Right lobe of liver (tissue), 6 donors: Measurements from ENCODE around the gene TAS2R46. TPM values are rescaled to one million over a fixed set of nuclear protein-coding genes. Genes with fewer than 3 reads are reported as not detected.

Experiments used
- ATAC-seq, 4 donors: fragments of 200-7000 bp; cut with Tn5 transposase; one replicate each; pipeline ENCODE4 v1.9.1; 2020; ENCODE audit warnings: mild to moderate bottlenecking in 4 of 4, moderate library complexity in 4 of 4
- DNase-seq, 3 donors: peaks; one replicate each; pipeline ENCODE4 v3.0.0-alpha.2; 2020
- H3K27ac ChIP-seq, 3 donors: fragments of 200-600 bp; one replicate each; pipeline ENCODE4 v1.8.0; 2022
- H3K27me3 ChIP-seq, 2 donors: fragments of 200-600 bp; one replicate each; pipeline ENCODE4 v1.8.0; 2022
- H3K36me3 ChIP-seq, 4 donors: fragments of 200-600 bp; sonication (generic) in 1 of 4; one replicate each; pipeline versions ENCODE4 v1.5.1 to v1.8.0; 2017 to 2022; ENCODE audit warnings: control low read depth in 1 of 4
- H3K4me1 ChIP-seq, 4 donors: fragments of 200-600 bp; sonication (generic) in 1 of 4; one replicate each; pipeline versions ENCODE4 v1.5.1 to v1.8.0; 2017 to 2022; ENCODE audit warnings: control low read depth in 1 of 4
- H3K4me3 ChIP-seq, 3 donors: fragments of 200-600 bp; one replicate each; pipeline ENCODE4 v1.8.0; 2022
- H3K9me3 ChIP-seq, 4 donors: fragments of 200-600 bp; sonication (generic) in 1 of 4; one replicate each; pipeline versions ENCODE4 v1.5.1 to v1.8.0; 2017 to 2022; ENCODE audit warnings: control low read depth in 1 of 4
- CTCF ChIP-seq, 4 donors: fragments of 200-600 bp in 3 of 4; fragments of 450-650 bp in 1 of 4; IDR thresholded peaks; one replicate each; pipeline versions ENCODE4 v1.5.1 to v1.8.0; 2016 to 2022; ENCODE audit warnings: antibody characterized with exemption in 4 of 4, mild to moderate bottlenecking in 2 of 4
- POLR2A ChIP-seq: fragments of 450-650 bp; IDR thresholded peaks from one replicate; pipeline ENCODE4 v1.6.1; 2017; ENCODE audit warnings: antibody characterized with exemption, mild to moderate bottlenecking
- WGBS: methylation state at CpG from one replicate; pipeline ENCODE4 v1.1.6; 2018; ENCODE audit warnings: low coverage, low lambda C conversion rate; ENCODE audit not compliant: insufficient coverage; ENCODE audit errors: missing lambda C conversion rate; 5-methylcytosine and 5-hydroxymethylcytosine counted together
- intact Hi-C, 2 donors: fragments of 100-400 bp; cut with DNase I; formaldehyde crosslinking; loops; one replicate each; pipeline versions ENCODE4 v1.11.2 to v1.14.1; 2022
- total RNA-seq, 6 experiments: library from RNA; depleted of rRNA in 2 of 6; stranded (reverse); fragments of >200 nt in 2 of 6; fragmentation: NEBNext Ultra II Directional in 3 of 6; extraction: Animal tissue kit (Norgen Biotek cat#: 25700) in 3 of 6; gene quantifications; one replicate each; pipeline versions ENCODE4 v1.1.0 to v1.2.4, GENCODE V29; 2016 to 2023
- donor health status: DM: no; HTN: yes; CAD: no.
- donor health status: DM: no; HTN: no; CAD: no.
- donor health status: DM: no; HTN: no; CAD: no.
- donor health status: DM: no; HTN: yes; CAD: no.
- donor health status: DM: no; HTN: yes; CAD: no.

Gene TAS2R46
- total RNA-seq, 6 experiments from 2014 or later: 0.51 to 2.6 (median 0.88) TPM

GRCh38 chr12:11069854-11070365 lies 7.8 kb upstream of the TAS2R46 start:
- intact Hi-C loops: no loop called here
- no peaks in the 10 kb centered on the region for H3K9me3 ChIP-seq
- no peak for DNase-seq
- 82% methylated on average over 5 of the region's 5 CpGs for WGBS
- H3K4me3 ChIP-seq: no peak overlapping the region
- no peak overlapping the region for H3K27ac ChIP-seq
- no peaks in the 10 kb centered on the region for H3K36me3 ChIP-seq
- ATAC-seq: no peak
- H3K27me3 ChIP-seq: no peaks in the 10 kb centered on the region
- peaks cover 0 to 8% (median 0%) of the 10 kb centered on the region in 4 donors for H3K4me1 ChIP-seq
- TF ChIP-seq CTCF (IDR thresholded peaks at IDR 0.05) (no peak), POLR2A (no peak)

- TF ChIP-seq CTCF (IDR thresholded peaks at IDR 0.05) (no peak), POLR2A (no peak)
- intact Hi-C loops: no loop called here
- Histone ChIP-seq H3K36me3 (no peaks in the 10 kb centered on the region), H3K4me1 (peaks cover 0 to 8% (median 0%) of the 10 kb centered on the region in 4 donors), H3K27me3 (no peaks in the 10 kb centered on the region), H3K9me3 (no peaks in the 10 kb centered on the region), H3K4me3 (no peak overlapping the region), H3K27ac (no peak overlapping the region)
- peak; percentile 15 to 64 (median 33) for DNase-seq
- ATAC-seq: peak; percentile 62 to 80 (median 77)
- WGBS: 39% methylated on average over 2 of the region's 2 CpGs
Observed at GRCh38 chr12:11067514-11067913, 5.4 kb upstream of the TAS2R46 start.

- intact Hi-C loops: no loop called here
- TF ChIP-seq CTCF (IDR thresholded peaks at IDR 0.05) (no peak), POLR2A (no peak)
- DNase-seq (no peak), ATAC-seq (no peak)
- no peaks in the 10 kb centered on the region for H3K4me1 ChIP-seq
- no peaks in the 10 kb centered on the region for H3K36me3 ChIP-seq
- H3K27ac ChIP-seq: no peak overlapping the region
- no peak overlapping the region for H3K4me3 ChIP-seq
- H3K27me3 ChIP-seq: no peaks in the 10 kb centered on the region
- H3K9me3 ChIP-seq: no peaks in the 10 kb centered on the region
Observed at GRCh38 chr12:11059784-11060183, 2.3 kb downstream of the TAS2R46 start.

GRCh38 chr12:11059041-11059440 lies 3.1 kb downstream of the TAS2R46 start:
- no peak for ATAC-seq
- WGBS: 88% methylated on average over 3 of the region's 3 CpGs

More at GRCh38 chr12:11059041-11059440, 3.1 kb downstream of the TAS2R46 start:
- H3K27me3 ChIP-seq: no peaks in the 10 kb centered on the region
- TF ChIP-seq CTCF (IDR thresholded peaks at IDR 0.05) (no peak), POLR2A (no peak)
- intact Hi-C loops: no loop called here
- H3K27ac ChIP-seq: no peak overlapping the region
- H3K4me3 ChIP-seq: no peak overlapping the region
- DNase-seq: no peak
- no peaks in the 10 kb centered on the region for H3K36me3 ChIP-seq
- no peaks in the 10 kb centered on the region for H3K4me1 ChIP-seq
- H3K9me3 ChIP-seq: no peaks in the 10 kb centered on the region
